Prostate gland (tissue), 2 donors: ENCODE results near the gene KNOP1.

Experiments used
- POLR2A ChIP-seq: fragments of 450-650 bp; IDR thresholded peaks from one replicate; pipeline ENCODE4 v1.6.1; 2016; ENCODE audit warnings: antibody characterized with exemption, mild to moderate bottlenecking
- POLR2AphosphoS5 ChIP-seq: sonication (generic); formaldehyde crosslinking; IDR thresholded peaks from one replicate; pipeline ENCODE4 v1.6.1; 2017; ENCODE audit warnings: antibody characterized with exemption
- TF ChIP-seq, protein P1 (sequence below), 4 experiments: fragments of 200-600 bp in 2 of 4; fragments of 450-650 bp in 2 of 4; sonication (generic) in 2 of 4; IDR thresholded peaks; 1 replicate in 3 of 4; 2 replicates in 1 of 4; pipeline ENCODE4 v1.5.1; 2016 to 2019; ENCODE audit warnings: antibody characterized with exemption in 4 of 4, mild to moderate bottlenecking in 2 of 4, moderate library complexity in 2 of 4

DNA sequence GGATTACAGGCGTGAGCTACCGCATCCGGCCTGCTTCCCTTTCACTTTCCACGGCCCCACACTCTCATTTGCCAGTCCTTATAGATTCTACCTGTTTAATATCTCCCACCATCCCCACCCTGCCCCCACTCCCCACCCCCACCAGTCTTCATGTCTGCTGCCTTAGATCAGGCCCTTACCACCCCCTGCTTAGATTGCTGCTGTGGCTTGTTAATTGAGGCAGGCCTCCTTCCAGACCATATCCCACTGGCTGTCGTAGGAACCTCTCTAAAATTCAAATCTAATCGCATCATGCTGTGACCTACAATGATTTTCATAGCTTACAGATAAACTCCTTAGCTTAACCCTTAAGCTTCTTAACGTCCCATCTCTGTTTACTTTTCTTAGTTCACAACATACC lies 5.0 kb upstream of the KNOP1 start:
- TF ChIP-seq, protein P1, sequence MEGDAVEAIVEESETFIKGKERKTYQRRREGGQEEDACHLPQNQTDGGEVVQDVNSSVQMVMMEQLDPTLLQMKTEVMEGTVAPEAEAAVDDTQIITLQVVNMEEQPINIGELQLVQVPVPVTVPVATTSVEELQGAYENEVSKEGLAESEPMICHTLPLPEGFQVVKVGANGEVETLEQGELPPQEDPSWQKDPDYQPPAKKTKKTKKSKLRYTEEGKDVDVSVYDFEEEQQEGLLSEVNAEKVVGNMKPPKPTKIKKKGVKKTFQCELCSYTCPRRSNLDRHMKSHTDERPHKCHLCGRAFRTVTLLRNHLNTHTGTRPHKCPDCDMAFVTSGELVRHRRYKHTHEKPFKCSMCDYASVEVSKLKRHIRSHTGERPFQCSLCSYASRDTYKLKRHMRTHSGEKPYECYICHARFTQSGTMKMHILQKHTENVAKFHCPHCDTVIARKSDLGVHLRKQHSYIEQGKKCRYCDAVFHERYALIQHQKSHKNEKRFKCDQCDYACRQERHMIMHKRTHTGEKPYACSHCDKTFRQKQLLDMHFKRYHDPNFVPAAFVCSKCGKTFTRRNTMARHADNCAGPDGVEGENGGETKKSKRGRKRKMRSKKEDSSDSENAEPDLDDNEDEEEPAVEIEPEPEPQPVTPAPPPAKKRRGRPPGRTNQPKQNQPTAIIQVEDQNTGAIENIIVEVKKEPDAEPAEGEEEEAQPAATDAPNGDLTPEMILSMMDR (IDR thresholded peaks at IDR 0.05): no peak
- TF ChIP-seq POLR2AphosphoS5 (no peak), POLR2A (no peak)
